Omental fat pad (tissue), 4 donors: ENCODE results near the gene SEMA4D. TPM values are rescaled to one million over a fixed set of nuclear protein-coding genes. Genes with fewer than 3 reads are reported as not detected.

Experiments
- ATAC-seq: fragments of 150-250 bp; one replicate; pipeline ENCODE4 v1.9.1; 2016; ENCODE audit warnings: mild to moderate bottlenecking, moderate library complexity; ENCODE audit not compliant: low FRiP score
- DNase-seq: peaks from one replicate; pipeline ENCODE4 v3.0.0-alpha.2; 2019; ENCODE audit warnings: low spot score
- CTCF ChIP-seq, 3 donors: fragments of 450-650 bp; IDR thresholded peaks; one replicate each; pipeline ENCODE4 v1.5.1; 2016 to 2017; ENCODE audit warnings: antibody characterized with exemption in 3 of 3, mild to moderate bottlenecking in 3 of 3, moderate library complexity in 2 of 3
- total RNA-seq, 4 donors: library from RNA; depleted of rRNA; stranded (reverse); fragments of >200 nt; gene quantifications; one replicate each; pipeline ENCODE4 v1.1.0, GENCODE V29; 2016

SEMA4D gene
- total RNA-seq, 4 donors from 2014 or later: 14.2 to 49.5 (median 18.3) TPM

- TF ChIP-seq CTCF (IDR thresholded peaks at IDR 0.05): no peak
- no peak for DNase-seq
Observed at GRCh38 chr9:89419978-89420394, 77.9 kb downstream of the SEMA4D start.

GRCh38 chr9:89418882-89419640 is 78.9 kb downstream of the SEMA4D start:
- ATAC-seq: no peak
- no peak for TF ChIP-seq CTCF (IDR thresholded peaks at IDR 0.05)
- DNase-seq: no peak

More at GRCh38 chr9:89419978-89420394, 77.9 kb downstream of the SEMA4D start:
- no peak for ATAC-seq

- ATAC-seq (no peak), DNase-seq (no peak)
- TF ChIP-seq CTCF (IDR thresholded peaks at IDR 0.05): no peak
Observed at GRCh38 chr9:89418474-89418845, 79.5 kb downstream of the SEMA4D start.

GRCh38 chr9:89417832-89418473 is 80.0 kb downstream of the SEMA4D start:
- TF ChIP-seq CTCF (IDR thresholded peaks at IDR 0.05): no peak
- DNase-seq (no peak), ATAC-seq (no peak)

- TF ChIP-seq CTCF (IDR thresholded peaks at IDR 0.05): no peak
- DNase-seq (no peak), ATAC-seq (no peak)
Observed at GRCh38 chr9:89414670-89415324, 83.1 kb downstream of the SEMA4D start.

GRCh38 chr9:89413963-89414638 is 83.8 kb downstream of the SEMA4D start:
- DNase-seq (no peak), ATAC-seq (no peak)
- no peak for TF ChIP-seq CTCF (IDR thresholded peaks at IDR 0.05)
